Calu3 (cell line): ENCODE measurements around the gene HNRNPUL1. TPM values are rescaled to one million over a fixed set of nuclear protein-coding genes. Genes with fewer than 3 reads are reported as not detected.

Experiments used
- BruUV-seq: library from RNA; stranded (reverse); fragments of 400-500 nt; replicated peaks from 2 replicates; lab custom pipeline; 2021; lab: Mats Ljungman, UMichigan
- CTCF ChIA-PET: fragments of 300-600 bp; sonication (Branson Sonifier 250); formaldehyde crosslinking; loops from one replicate; lab custom pipeline; 2022; ENCODE audit warnings: antibody characterized with exemption; lab: Charles Lee
- DNase-seq: peaks from one replicate; pipeline ENCODE4 v3.0.0; 2022
- H3K27ac Mint-ChIP-seq: one replicate; pipeline ENCODE4 v1.8.0; 2022; ENCODE audit warnings: mixed read lengths; ENCODE audit not compliant: unreplicated experiment
- H3K27me3 Mint-ChIP-seq: one replicate; pipeline ENCODE4 v1.8.0; 2022; ENCODE audit warnings: mixed read lengths; ENCODE audit not compliant: unreplicated experiment
- H3K36me3 Mint-ChIP-seq: one replicate; pipeline ENCODE4 v1.8.0; 2022; ENCODE audit warnings: mild to moderate bottlenecking, moderate library complexity, mixed read lengths; ENCODE audit not compliant: insufficient read depth, unreplicated experiment
- H3K4me1 Mint-ChIP-seq: one replicate; pipeline ENCODE4 v1.8.0; 2022; ENCODE audit warnings: mild to moderate bottlenecking, low read depth, mixed read lengths; ENCODE audit not compliant: unreplicated experiment
- H3K4me3 Mint-ChIP-seq: one replicate; pipeline ENCODE4 v1.8.0; 2022; ENCODE audit warnings: mild to moderate bottlenecking, low read depth, moderate library complexity, mixed read lengths; ENCODE audit not compliant: unreplicated experiment
- H3K9me3 Mint-ChIP-seq: one replicate; pipeline ENCODE4 v1.8.0; 2022; ENCODE audit warnings: low read depth, mixed read lengths; ENCODE audit not compliant: unreplicated experiment
- intact Hi-C: fragments of 100-400 bp; cut with micrococcal nuclease; formaldehyde crosslinking; loops from one replicate; pipeline ENCODE4 v1.10.0; 2022; ENCODE audit not compliant: unreplicated experiment
- total RNA-seq: library from RNA; stranded (reverse); gene quantifications from 2 replicates; pipeline ENCODE4 v1.2.3, GENCODE V29; 2022
- TF ChIP-seq, protein P1 (sequence below): fragments of 200-600 bp; IDR thresholded peaks from one replicate; pipeline ENCODE4 v1.8.0; 2022; ENCODE audit warnings: antibody characterized with exemption; ENCODE audit not compliant: unreplicated experiment

The HNRNPUL1 gene
- total RNA-seq, 1 experiment from 2014 or later: 370 TPM

DNA sequence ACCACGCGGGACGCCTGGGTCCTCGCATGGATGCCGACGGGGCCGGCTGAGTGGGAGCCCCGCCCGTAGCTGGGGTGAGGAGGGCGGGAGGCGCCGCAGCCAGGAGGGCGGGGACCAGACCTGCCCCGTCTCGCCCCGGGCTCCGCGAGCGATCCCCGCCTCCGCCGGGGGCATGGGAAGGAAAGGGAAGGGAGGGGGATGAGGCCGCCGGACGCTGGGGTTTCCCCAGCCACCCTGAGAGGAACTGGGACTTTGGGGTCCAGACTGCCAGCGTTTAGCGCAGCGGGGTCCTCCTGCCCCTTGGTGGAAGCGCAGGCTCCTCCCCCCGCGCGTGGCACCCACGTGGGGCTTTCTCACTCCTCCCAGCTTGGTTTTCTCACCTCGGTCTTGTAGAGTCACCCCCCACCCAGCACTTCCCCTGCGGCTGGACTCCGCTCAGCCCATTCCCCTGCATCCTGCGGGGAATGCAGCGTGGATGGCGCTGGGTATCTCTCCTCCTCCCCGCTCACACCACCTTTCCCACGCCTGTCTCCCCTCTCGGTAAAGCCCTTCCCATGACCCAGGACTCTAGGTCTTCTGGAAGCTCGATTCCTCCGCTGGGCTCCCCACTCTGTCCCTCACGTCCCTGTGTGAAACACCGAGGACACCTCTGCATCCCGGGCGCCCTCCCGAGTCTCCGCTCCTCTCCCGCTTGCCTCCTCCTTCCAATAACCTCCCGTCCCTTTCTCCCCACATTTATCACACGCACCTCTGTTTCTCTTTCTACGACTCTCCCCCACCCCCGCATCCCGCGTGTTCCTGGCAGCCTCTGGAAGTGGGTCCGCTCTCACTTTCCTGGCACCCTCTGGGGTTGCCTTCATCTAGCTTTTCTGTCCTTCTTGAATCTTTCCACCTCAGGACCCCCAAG, 87.4 kb downstream of the HNRNPUL1 start:
- DNase-seq: peak; percentile 75
- CTCF ChIA-PET: interaction anchor here (0.5 to 3.4 kb wide), 11 partner anchors 11 to 1640 kb away, joined by 3 to 23 read pairs (median 5); partner anchors contain the start of gene B9D2
- Mint-ChIP-seq H3K4me3 (peak overlapping the region; percentile 89), H3K9me3 (no peaks in the 10 kb centered on the region), H3K27me3 (no peaks in the 10 kb centered on the region), H3K27ac (peak overlapping the region; percentile 69), H3K4me1 (peaks cover 21% of the 10 kb centered on the region), H3K36me3 (peaks cover 42% of the 10 kb centered on the region)
- intact Hi-C loops: loop anchor here (10.0 kb wide), 1 partner anchor 83 kb away; the partner anchor contains the start of gene DMAC2
- TF ChIP-seq, protein P1, sequence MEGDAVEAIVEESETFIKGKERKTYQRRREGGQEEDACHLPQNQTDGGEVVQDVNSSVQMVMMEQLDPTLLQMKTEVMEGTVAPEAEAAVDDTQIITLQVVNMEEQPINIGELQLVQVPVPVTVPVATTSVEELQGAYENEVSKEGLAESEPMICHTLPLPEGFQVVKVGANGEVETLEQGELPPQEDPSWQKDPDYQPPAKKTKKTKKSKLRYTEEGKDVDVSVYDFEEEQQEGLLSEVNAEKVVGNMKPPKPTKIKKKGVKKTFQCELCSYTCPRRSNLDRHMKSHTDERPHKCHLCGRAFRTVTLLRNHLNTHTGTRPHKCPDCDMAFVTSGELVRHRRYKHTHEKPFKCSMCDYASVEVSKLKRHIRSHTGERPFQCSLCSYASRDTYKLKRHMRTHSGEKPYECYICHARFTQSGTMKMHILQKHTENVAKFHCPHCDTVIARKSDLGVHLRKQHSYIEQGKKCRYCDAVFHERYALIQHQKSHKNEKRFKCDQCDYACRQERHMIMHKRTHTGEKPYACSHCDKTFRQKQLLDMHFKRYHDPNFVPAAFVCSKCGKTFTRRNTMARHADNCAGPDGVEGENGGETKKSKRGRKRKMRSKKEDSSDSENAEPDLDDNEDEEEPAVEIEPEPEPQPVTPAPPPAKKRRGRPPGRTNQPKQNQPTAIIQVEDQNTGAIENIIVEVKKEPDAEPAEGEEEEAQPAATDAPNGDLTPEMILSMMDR: no peak
- BruUV-seq: no TSS peak

DNA sequence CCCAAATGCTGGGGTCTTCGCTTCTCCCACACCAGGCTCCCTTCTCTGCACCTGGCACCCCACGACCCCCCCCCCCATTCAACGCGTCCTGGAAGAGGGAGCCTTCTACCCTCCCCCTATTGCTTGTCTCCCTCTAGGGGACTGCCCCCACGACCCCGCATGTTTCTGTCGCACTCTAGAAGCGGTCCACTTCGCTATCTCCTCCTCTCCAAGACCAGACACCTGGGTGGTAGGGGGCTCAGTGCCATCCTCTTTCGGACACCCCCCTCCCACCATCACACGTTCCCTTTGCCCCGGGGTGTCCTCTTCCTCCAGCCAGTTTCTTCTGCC, 88.1 kb downstream of the HNRNPUL1 start:
- H3K4me3 Mint-ChIP-seq: peak overlapping the region; percentile 89
- H3K36me3 Mint-ChIP-seq: peaks cover 42% of the 10 kb centered on the region
- intact Hi-C loops: loop anchor here (10.0 kb wide), 1 partner anchor 83 kb away; the partner anchor contains the start of gene DMAC2

DNA sequence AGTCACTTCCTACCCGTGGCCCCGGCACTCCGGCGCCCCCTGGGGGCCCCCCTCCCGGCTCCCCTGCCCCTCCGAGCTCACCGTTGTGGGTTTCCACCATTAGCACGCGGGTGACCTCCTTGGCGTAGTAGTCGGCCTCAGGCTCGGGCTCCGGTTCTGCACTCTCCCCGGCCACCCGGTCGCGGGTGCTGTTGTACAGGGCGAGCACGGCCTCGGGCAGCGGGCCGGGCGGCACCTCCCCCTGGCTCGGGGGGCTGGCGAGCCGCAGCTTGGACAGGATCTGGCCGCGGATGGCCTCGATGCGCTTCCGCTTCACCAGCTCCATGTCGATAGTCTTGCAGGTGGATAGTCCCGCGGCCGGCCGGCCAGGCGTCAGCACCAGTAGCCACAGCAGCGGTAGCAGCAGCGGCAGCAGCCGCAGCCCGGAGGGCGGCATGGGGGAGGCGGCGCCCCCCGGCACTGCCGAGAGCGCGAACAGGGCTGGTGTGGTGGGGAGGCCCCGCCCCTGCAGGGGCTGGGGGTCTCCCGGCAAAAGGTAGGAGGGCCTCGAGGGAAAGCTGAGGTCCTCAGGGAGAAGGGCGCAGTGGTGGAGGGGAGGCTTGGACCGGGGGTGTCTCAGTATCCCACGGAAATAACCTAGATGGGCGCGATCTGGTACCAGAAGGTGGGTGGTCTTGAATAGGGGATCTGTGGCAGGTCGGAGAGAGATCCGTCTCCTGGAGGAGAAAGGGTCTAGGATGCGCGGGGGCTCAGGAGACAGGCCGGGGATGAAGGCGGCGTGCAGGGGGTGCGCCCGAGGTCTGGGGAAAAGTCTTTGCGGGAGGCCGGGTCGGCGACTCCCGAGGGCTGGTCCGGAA, 88.7 kb downstream of the HNRNPUL1 start:
- Mint-ChIP-seq H3K9me3 (no peaks in the 10 kb centered on the region), H3K4me1 (peaks cover 21% of the 10 kb centered on the region), H3K4me3 (peak overlapping the region; percentile 89), H3K27ac (peak overlapping the region; percentile 69), H3K27me3 (no peaks in the 10 kb centered on the region), H3K36me3 (peaks cover 42% of the 10 kb centered on the region)
- CTCF ChIA-PET: interaction anchor here (0.6 to 3.4 kb wide), 12 partner anchors 10 to 1639 kb away, joined by 3 to 23 read pairs (median 5); partner anchors contain the start of gene B9D2
- TF ChIP-seq, protein P1: peak; percentile 82
- intact Hi-C loops: loop anchor here (10.0 kb wide), 1 partner anchor 82 kb away; the partner anchor contains the start of gene DMAC2
- DNase-seq: peak; percentile 90
- BruUV-seq: no TSS peak

More for the DNA sequence above, 88.1 kb downstream of the HNRNPUL1 start:
- no TSS peak for BruUV-seq
- DNase-seq: no peak
- TF ChIP-seq, protein P1: no peak
- Mint-ChIP-seq H3K4me1 (peaks cover 21% of the 10 kb centered on the region), H3K9me3 (no peaks in the 10 kb centered on the region), H3K27ac (peak overlapping the region; percentile 69), H3K27me3 (no peaks in the 10 kb centered on the region)
- CTCF ChIA-PET: interaction anchor here (0.6 to 3.4 kb wide), 13 partner anchors 10 to 1640 kb away, joined by 3 to 23 read pairs (median 5); partner anchors contain the start of gene B9D2
